SK-N-SH (cell line): Measurements from ENCODE around the gene CYTH3. TPM values are rescaled to one million over a fixed set of nuclear protein-coding genes. Genes with fewer than 3 reads are reported as not detected.
A peak's percentile ranks its signal among the peaks of the same experiment; 100 is the strongest.

Experiments
- CTCF ChIA-PET: fragments of 300-600, 350-600 bp; formaldehyde crosslinking; extraction: SDS; loops from one replicate; lab custom pipeline; 2021; lab: Yijun Ruan, JAX
- POLR2A ChIA-PET: fragments of 350-600 bp; sonication (Branson Sonifier 250); formaldehyde crosslinking; extraction: SDS; loops from one replicate; lab custom pipeline; 2020; ENCODE audit warnings: antibody characterized with exemption, inconsistent platforms; lab: Yijun Ruan, JAX
- DNase-seq: peaks from one replicate; pipeline ENCODE4 v3.0.0; 2012
- H2AFZ ChIP-seq: fragments of 200-600 bp; sonication (generic); 2 replicates; pipeline ENCODE4 v1.8.1; 2016; ENCODE audit warnings: antibody characterized with exemption, mild to moderate bottlenecking, low read depth
- H3F3A ChIP-seq: fragments of 200-600 bp; sonication (generic); replicated peaks from 2 replicates; pipeline ENCODE3; 2016; ENCODE audit warnings: antibody characterized with exemption, mild to moderate bottlenecking; ENCODE audit not compliant: insufficient read depth
- H3K27ac ChIP-seq, 2 experiments: fragments of 200-500 bp in 1 of 2; fragments of 200-600 bp in 1 of 2; sonication (Bioruptor generic) in 1 of 2; sonication (generic), shearing (Covaris generic) in 1 of 2; 2 replicates each; pipeline versions ENCODE4 v1.5.1 to v1.6.1; 2014 to 2016; ENCODE audit warnings: low read depth in 2 of 2, inconsistent platforms in 1 of 2, low read length in 1 of 2, mild to moderate bottlenecking in 1 of 2, mixed read lengths in 1 of 2
- H3K27me3 ChIP-seq: fragments of 200-600 bp; sonication (generic), shearing (Covaris generic); 2 replicates; pipeline ENCODE4 v1.6.1; 2016; ENCODE audit warnings: mixed run types; ENCODE audit not compliant: insufficient read depth
- H3K36me3 ChIP-seq, 2 experiments: fragments of 200-500 bp in 1 of 2; fragments of 200-600 bp in 1 of 2; sonication (Bioruptor generic) in 1 of 2; sonication (generic) in 1 of 2; replicated peaks in 1 of 2; 2 replicates each; pipeline versions ENCODE3 to v1.5.1; 2014 to 2016; ENCODE audit warnings: low read length in 1 of 2, mild to moderate bottlenecking in 1 of 2; ENCODE audit not compliant: insufficient read depth in 2 of 2, control insufficient read depth in 1 of 2
- H3K4me1 ChIP-seq, 2 experiments: fragments of 200-500 bp in 1 of 2; fragments of 200-600 bp in 1 of 2; sonication (Bioruptor generic) in 1 of 2; sonication (generic), shearing (Covaris generic) in 1 of 2; 2 replicates each; pipeline versions ENCODE4 v1.5.1 to v1.6.1; 2014 to 2016; ENCODE audit warnings: low read depth in 1 of 2, low read length in 1 of 2, mixed run types in 1 of 2; ENCODE audit not compliant: insufficient read depth in 2 of 2, control insufficient read depth in 1 of 2
- H3K4me2 ChIP-seq: fragments of 200-600 bp; sonication (generic), shearing (Covaris generic); 2 replicates; pipeline ENCODE4 v1.6.1; 2017; ENCODE audit warnings: mixed run types
- H3K4me3 ChIP-seq, 2 experiments: fragments of 200-500 bp in 1 of 2; fragments of 200-600 bp in 1 of 2; sonication (Bioruptor generic) in 1 of 2; sonication (generic), shearing (Covaris generic) in 1 of 2; 2 replicates each; pipeline versions ENCODE4 v1.5.1 to v1.8.1; 2014 to 2016; ENCODE audit warnings: low read depth in 2 of 2, inconsistent platforms in 1 of 2, low read length in 1 of 2, mild to moderate bottlenecking in 1 of 2, mixed read lengths in 1 of 2, moderate library complexity in 1 of 2
- H3K79me2 ChIP-seq: fragments of 200-600 bp; sonication (generic); 2 replicates; pipeline ENCODE4 v1.8.1; 2017; ENCODE audit warnings: mild to moderate bottlenecking; ENCODE audit not compliant: insufficient read depth
- H3K9ac ChIP-seq: fragments of 200-600 bp; sonication (generic); 2 replicates; pipeline ENCODE4 v1.6.1; 2017; ENCODE audit warnings: mixed run types
- H3K9me2 ChIP-seq: fragments of 200-600 bp; sonication (generic); 2 replicates; pipeline ENCODE4 v1.6.1; 2017; ENCODE audit warnings: mixed run types
- H3K9me3 ChIP-seq: fragments of 200-600 bp; sonication (generic); 2 replicates; pipeline ENCODE4 v1.6.1; 2017; ENCODE audit warnings: mixed run types, mild to moderate bottlenecking, moderate library complexity
- H4K20me1 ChIP-seq: fragments of 200-600 bp; sonication (generic); 2 replicates; pipeline ENCODE4 v1.6.1; 2017; ENCODE audit warnings: mild to moderate bottlenecking, mixed run types; ENCODE audit not compliant: insufficient read depth
- ELF1 ChIP-seq: IDR thresholded peaks from 2 replicates; pipeline ENCODE4 v1.4.0; 2012
- NFIC ChIP-seq: IDR thresholded peaks from 2 replicates; pipeline ENCODE4 v1.4.0; 2012; ENCODE audit warnings: borderline replicate concordance
- NRF1 ChIP-seq: IDR thresholded peaks from 2 replicates; pipeline ENCODE4 v1.6.1; 2012; ENCODE audit warnings: low read depth, mild to moderate bottlenecking, low read length
- POLR2AphosphoS5 ChIP-seq: IDR thresholded peaks from 2 replicates; pipeline ENCODE4 v1.6.1; 2012; ENCODE audit warnings: low read depth, low read length
- RXRA ChIP-seq: IDR thresholded peaks from 2 replicates; pipeline ENCODE4 v1.4.0; 2012; ENCODE audit warnings: low read depth, mild to moderate bottlenecking, borderline replicate concordance
- SIN3A ChIP-seq: IDR thresholded peaks from 2 replicates; pipeline ENCODE4 v1.6.1; 2012; ENCODE audit warnings: low read depth, mild to moderate bottlenecking, low read length, moderate library complexity, borderline replicate concordance
- TCF12 ChIP-seq: IDR thresholded peaks from 2 replicates; pipeline ENCODE4 v1.4.0; 2012
- TEAD4 ChIP-seq: IDR thresholded peaks from 2 replicates; pipeline ENCODE4 v1.4.0; 2012; ENCODE audit warnings: mild to moderate bottlenecking, borderline replicate concordance; ENCODE audit not compliant: insufficient read depth
- WGBS: methylation state at CpG from one replicate; pipeline ENCODE4 v1.1.6; 2017; ENCODE audit warnings: low lambda C conversion rate; 5-methylcytosine and 5-hydroxymethylcytosine counted together
- polyA plus RNA-seq, 3 experiments: library from polyadenylated mRNA; depleted of rRNA; stranded (reverse); fragments of >200 nt; gene quantifications; 2 replicates each; pipeline ENCODE4 v1.2.3, GENCODE V29; 2012
- TF ChIP-seq, protein P1 (sequence below): IDR thresholded peaks from 2 replicates; pipeline ENCODE4; 2012
- TF ChIP-seq, protein P2 (sequence below): IDR thresholded peaks from 2 replicates; pipeline ENCODE4 v1.6.1; 2012; ENCODE audit warnings: mild to moderate bottlenecking, low read depth, low read length, moderate library complexity
- TF ChIP-seq, protein P3 (sequence below): fragments of 200-600 bp; sonication (generic); IDR thresholded peaks from 2 replicates; pipeline ENCODE4 v1.6.1; 2017; ENCODE audit warnings: antibody characterized with exemption, mild to moderate bottlenecking, moderate library complexity

Gene CYTH3
- polyA plus RNA-seq, 1 of the 3 experiments (the other 2 are of a cell fraction): 55.1 TPM

DNA sequence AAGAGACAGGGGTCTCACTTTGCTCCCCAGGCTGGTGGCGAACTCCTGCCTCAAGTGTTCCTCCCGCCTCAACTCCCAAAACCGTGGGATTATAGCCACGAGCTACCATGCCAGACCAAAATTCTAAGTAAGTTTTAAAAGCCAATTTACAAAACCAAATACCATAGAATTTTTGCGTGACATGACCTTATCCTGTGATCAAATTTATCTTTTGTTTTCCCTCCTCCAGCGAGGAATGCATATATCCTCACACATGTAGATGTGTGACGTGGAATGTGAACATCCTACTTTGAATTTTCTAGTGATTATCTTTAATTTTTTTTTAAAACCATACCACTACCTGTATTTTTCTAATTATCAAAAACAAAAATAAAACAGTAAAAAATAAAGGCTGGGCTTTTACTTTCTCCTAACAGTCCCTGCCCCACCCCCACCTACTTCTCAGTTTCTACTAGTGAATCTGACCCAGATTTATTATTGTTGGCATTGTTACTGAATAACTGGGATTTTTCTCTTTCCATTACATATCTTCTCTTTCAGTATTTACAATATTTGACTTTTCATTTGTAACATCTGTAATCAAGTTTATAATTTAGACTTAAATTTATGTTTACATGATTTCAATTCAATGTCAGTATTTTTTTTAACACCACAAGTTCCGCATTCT lies 26.0 kb downstream of the CYTH3 start:
- Histone ChIP-seq H4K20me1 (no peaks in the 10 kb centered on the region), H3K9me3 (no peaks in the 10 kb centered on the region), H3K27me3 (no peaks in the 10 kb centered on the region), H3K9ac (peak overlapping the region; percentile 4; the same call in 1 of the 2 replicates), H3F3A (peaks cover 36% of the 10 kb centered on the region), H3K9me2 (no peaks in the 10 kb centered on the region), H3K4me2 (peak overlapping the region; percentile 6; the same call in 1 of the 2 replicates), H2AFZ (no peak overlapping the region), H3K79me2 (peaks cover 94% of the 10 kb centered on the region), H3K4me1 (peaks cover 5 to 38% of the 10 kb centered on the region in 2 experiments), H3K4me3 (no peak overlapping the region), H3K36me3 (no peaks in the 10 kb centered on the region), H3K27ac (peak overlapping the region in 1 of 2 experiments; percentile 99; a peak in 2 of 4 replicates)
- ChIA-PET CTCF (interaction anchor here (1.0 to 1.5 kb wide), 2 partner anchors 13 to 86 kb away, joined by 3 to 8 read pairs; no protein-coding TSS in a partner anchor), POLR2A (no interaction called here)
- DNase-seq: no peak
- 93% methylated on average over 8 of the region's 8 CpGs for WGBS
- TF ChIP-seq, protein P1, sequence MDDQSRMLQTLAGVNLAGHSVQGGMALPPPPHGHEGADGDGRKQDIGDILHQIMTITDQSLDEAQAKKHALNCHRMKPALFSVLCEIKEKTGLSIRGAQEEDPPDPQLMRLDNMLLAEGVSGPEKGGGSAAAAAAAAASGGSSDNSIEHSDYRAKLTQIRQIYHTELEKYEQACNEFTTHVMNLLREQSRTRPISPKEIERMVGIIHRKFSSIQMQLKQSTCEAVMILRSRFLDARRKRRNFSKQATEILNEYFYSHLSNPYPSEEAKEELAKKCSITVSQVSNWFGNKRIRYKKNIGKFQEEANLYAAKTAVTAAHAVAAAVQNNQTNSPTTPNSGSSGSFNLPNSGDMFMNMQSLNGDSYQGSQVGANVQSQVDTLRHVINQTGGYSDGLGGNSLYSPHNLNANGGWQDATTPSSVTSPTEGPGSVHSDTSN: peak; percentile 41; the same call in 1 of the 2 replicates
- TF ChIP-seq POLR2AphosphoS5 (no peak), TCF12 (peak; percentile 47; the same call in 1 of the 2 replicates), NFIC (peak; percentile 71; the same call in 1 of the 2 replicates), TEAD4 (peak; percentile 41; the same call in 1 of the 2 replicates), ELF1 (no peak)

DNA sequence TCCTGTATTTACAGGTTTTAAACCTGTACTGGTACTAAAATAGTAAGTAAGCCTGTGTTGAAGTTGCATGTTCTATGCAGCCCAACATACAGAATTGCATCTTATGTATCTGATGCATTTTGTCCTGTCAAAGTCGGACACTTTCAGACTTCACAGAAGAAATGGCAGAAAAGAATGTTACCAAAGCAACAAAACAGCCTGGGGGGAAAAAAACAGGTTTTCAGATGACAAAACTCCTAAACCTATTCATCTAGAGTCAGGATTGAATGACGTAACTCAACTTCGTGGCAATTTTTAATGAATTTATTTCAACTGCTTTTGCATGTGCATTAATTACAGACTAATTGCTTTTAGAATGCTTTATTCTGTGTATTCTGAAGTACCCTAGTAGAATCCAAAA lies 28.4 kb downstream of the CYTH3 start:
- H3K4me1 ChIP-seq: peaks cover 3 to 32% of the 10 kb centered on the region in 2 experiments; a peak in 3 of 4 replicates
- H3F3A ChIP-seq: peaks cover 25% of the 10 kb centered on the region
- no peak for TF ChIP-seq TEAD4
- no peak for TF ChIP-seq NRF1
- no peak for TF ChIP-seq RXRA
- no peak for TF ChIP-seq ELF1
- TF ChIP-seq, protein P2, sequence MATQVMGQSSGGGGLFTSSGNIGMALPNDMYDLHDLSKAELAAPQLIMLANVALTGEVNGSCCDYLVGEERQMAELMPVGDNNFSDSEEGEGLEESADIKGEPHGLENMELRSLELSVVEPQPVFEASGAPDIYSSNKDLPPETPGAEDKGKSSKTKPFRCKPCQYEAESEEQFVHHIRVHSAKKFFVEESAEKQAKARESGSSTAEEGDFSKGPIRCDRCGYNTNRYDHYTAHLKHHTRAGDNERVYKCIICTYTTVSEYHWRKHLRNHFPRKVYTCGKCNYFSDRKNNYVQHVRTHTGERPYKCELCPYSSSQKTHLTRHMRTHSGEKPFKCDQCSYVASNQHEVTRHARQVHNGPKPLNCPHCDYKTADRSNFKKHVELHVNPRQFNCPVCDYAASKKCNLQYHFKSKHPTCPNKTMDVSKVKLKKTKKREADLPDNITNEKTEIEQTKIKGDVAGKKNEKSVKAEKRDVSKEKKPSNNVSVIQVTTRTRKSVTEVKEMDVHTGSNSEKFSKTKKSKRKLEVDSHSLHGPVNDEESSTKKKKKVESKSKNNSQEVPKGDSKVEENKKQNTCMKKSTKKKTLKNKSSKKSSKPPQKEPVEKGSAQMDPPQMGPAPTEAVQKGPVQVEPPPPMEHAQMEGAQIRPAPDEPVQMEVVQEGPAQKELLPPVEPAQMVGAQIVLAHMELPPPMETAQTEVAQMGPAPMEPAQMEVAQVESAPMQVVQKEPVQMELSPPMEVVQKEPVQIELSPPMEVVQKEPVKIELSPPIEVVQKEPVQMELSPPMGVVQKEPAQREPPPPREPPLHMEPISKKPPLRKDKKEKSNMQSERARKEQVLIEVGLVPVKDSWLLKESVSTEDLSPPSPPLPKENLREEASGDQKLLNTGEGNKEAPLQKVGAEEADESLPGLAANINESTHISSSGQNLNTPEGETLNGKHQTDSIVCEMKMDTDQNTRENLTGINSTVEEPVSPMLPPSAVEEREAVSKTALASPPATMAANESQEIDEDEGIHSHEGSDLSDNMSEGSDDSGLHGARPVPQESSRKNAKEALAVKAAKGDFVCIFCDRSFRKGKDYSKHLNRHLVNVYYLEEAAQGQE: no peak
- TF ChIP-seq, protein P3, sequence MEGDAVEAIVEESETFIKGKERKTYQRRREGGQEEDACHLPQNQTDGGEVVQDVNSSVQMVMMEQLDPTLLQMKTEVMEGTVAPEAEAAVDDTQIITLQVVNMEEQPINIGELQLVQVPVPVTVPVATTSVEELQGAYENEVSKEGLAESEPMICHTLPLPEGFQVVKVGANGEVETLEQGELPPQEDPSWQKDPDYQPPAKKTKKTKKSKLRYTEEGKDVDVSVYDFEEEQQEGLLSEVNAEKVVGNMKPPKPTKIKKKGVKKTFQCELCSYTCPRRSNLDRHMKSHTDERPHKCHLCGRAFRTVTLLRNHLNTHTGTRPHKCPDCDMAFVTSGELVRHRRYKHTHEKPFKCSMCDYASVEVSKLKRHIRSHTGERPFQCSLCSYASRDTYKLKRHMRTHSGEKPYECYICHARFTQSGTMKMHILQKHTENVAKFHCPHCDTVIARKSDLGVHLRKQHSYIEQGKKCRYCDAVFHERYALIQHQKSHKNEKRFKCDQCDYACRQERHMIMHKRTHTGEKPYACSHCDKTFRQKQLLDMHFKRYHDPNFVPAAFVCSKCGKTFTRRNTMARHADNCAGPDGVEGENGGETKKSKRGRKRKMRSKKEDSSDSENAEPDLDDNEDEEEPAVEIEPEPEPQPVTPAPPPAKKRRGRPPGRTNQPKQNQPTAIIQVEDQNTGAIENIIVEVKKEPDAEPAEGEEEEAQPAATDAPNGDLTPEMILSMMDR: no peak
- no peak for TF ChIP-seq SIN3A
- DNase-seq: no peak
- POLR2A ChIA-PET: no interaction called here
- no peak overlapping the region for H3K4me3 ChIP-seq
- H4K20me1 ChIP-seq: peaks cover 7% of the 10 kb centered on the region
- no peak overlapping the region for H3K27ac ChIP-seq
- CTCF ChIA-PET: no interaction called here
- H3K36me3 ChIP-seq: peaks cover 0 to 4% of the 10 kb centered on the region in 2 experiments
- WGBS: 87% methylated on average over 3 of the region's 3 CpGs
- no peak overlapping the region for H3K9ac ChIP-seq
- no peaks in the 10 kb centered on the region for H3K9me3 ChIP-seq
- peaks cover 94% of the 10 kb centered on the region for H3K79me2 ChIP-seq
- no peak overlapping the region for H2AFZ ChIP-seq
- no peak overlapping the region for H3K4me2 ChIP-seq
- H3K9me2 ChIP-seq: no peaks in the 10 kb centered on the region
- no peaks in the 10 kb centered on the region for H3K27me3 ChIP-seq
